ACC112 (cell line): ENCODE data around the gene CYGB.
"Not testable (repeated sequence)": the region's sequence is repeated elsewhere in the genome, so short reads cannot be mapped to it uniquely, and the experiment has no call there.

Source experiments
- H2AFZ ChIP-seq: fragments of 200-600 bp; sonication (generic); one replicate; pipeline ENCODE4 v1.6.0; 2017; ENCODE audit warnings: antibody characterized with exemption, low read length; ENCODE audit not compliant: unreplicated experiment
- H3K27ac ChIP-seq: fragments of 200-600 bp; sonication (generic); 2 replicates; pipeline ENCODE4 v1.5.1; 2014; ENCODE audit warnings: low read depth, mild to moderate bottlenecking, antibody characterized with exemption, low read length, moderate library complexity
- H3K27me3 ChIP-seq: fragments of 200-600 bp; sonication (generic); 2 replicates; pipeline ENCODE4 v1.6.1; 2014; ENCODE audit warnings: mild to moderate bottlenecking, antibody characterized with exemption, low read length, moderate library complexity, mixed read lengths; ENCODE audit not compliant: insufficient read depth
- H3K36me3 ChIP-seq: fragments of 200-600 bp; sonication (generic); 2 replicates; pipeline ENCODE4 v1.6.1; 2016; ENCODE audit warnings: mild to moderate bottlenecking, antibody characterized with exemption, low read length, moderate library complexity, mixed read lengths; ENCODE audit not compliant: insufficient read depth
- H3K4me1 ChIP-seq: fragments of 200-600 bp; sonication (generic); one replicate; pipeline ENCODE4 v1.6.1; 2016; ENCODE audit warnings: low read length, mixed read lengths; ENCODE audit not compliant: insufficient read depth, unreplicated experiment, control insufficient read depth
- H3K4me3 ChIP-seq: fragments of 200-600 bp; sonication (generic); 2 replicates; pipeline ENCODE4 v1.5.1; 2014; ENCODE audit warnings: mild to moderate bottlenecking, low read depth, low read length
- H3K79me2 ChIP-seq: fragments of 200-600 bp; sonication (generic); one replicate; pipeline ENCODE4 v1.6.0; 2016; ENCODE audit warnings: low read length; ENCODE audit not compliant: control insufficient read depth, unreplicated experiment, insufficient read depth

CYGB gene

GRCh38 chr17:76560036-76560876 lies 22.7 kb upstream of the CYGB start:
- H3K4me1 ChIP-seq, result peaks cover 49% of the 10 kb centered on the region
- peaks cover 50% of the 10 kb centered on the region for H3K79me2 ChIP-seq
- H3K27me3 ChIP-seq, result no peaks in the 10 kb centered on the region
- H3K36me3 ChIP-seq, result peaks cover 17% of the 10 kb centered on the region; the same call in 1 of the 2 replicates
- H3K4me3 ChIP-seq, result peak overlapping the region; percentile 99
- H3K27ac ChIP-seq, result peak overlapping the region; percentile 64
- H2AFZ ChIP-seq, result no peak overlapping the region

GRCh38 chr17:76559460-76559859 lies 22.0 kb upstream of the CYGB start:
- H3K4me3 ChIP-seq, result peak overlapping the region; percentile 99
- peaks cover 49% of the 10 kb centered on the region for H3K4me1 ChIP-seq
- H3K79me2 ChIP-seq, result peaks cover 50% of the 10 kb centered on the region
- H3K27me3 ChIP-seq, H2AFZ ChIP-seq: not testable (repeated sequence)
- peaks cover 14% of the 10 kb centered on the region; the same call in 1 of the 2 replicates for H3K36me3 ChIP-seq
- H3K27ac ChIP-seq, result peak overlapping the region; percentile 68; the same call in 1 of the 2 replicates

DNA sequence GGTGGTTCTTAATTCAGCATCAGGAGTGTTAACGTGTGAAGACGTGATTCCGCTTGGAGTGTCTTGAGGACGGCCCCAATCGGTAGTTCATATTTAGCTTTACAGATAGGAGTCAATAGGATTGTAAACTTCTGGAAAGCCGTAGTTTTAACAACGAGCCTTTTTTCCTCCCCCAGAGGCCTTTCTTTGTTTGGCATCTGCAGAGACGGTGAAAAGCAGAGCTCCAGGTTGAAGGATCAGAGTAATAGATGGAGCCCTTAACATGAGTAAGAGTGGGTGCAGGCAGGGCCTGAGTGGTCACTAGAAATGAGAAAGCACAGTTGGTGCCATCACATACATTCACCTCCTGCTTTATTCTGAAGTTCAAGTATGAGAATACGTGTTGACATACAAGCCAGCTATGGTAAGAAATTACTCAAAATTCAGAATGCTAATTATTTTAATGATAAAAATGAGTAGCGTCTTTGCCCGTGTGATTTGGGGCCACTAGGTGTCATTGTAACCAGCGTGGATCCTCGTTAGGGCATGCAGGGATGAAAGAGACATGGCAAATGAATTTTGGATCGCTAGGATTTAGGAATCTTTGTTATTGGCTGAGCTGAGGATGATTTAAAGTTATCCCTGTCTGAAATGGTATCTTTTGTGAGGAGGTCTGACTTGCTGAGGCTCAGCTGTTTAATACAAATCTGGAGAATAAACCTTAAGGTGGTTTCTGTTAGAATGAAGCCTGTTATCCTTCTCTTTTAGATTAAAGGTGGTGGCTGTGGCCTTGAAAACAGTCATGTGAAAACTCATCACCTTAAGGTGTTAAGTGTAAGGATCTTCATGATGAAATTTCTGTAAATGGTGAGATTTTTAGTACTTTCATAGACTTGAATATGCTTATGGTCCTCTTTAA lies 20.9 kb upstream of the CYGB start:
- peaks cover 14% of the 10 kb centered on the region; the same call in 1 of the 2 replicates for H3K36me3 ChIP-seq
- H2AFZ ChIP-seq, result no peak overlapping the region
- H3K27me3 ChIP-seq, result no peaks in the 10 kb centered on the region
- H3K4me3 ChIP-seq, result peak overlapping the region; percentile 99
- H3K4me1 ChIP-seq, result peaks cover 49% of the 10 kb centered on the region
- H3K79me2 ChIP-seq, result peaks cover 50% of the 10 kb centered on the region
- H3K27ac ChIP-seq, result peak overlapping the region; percentile 68

DNA sequence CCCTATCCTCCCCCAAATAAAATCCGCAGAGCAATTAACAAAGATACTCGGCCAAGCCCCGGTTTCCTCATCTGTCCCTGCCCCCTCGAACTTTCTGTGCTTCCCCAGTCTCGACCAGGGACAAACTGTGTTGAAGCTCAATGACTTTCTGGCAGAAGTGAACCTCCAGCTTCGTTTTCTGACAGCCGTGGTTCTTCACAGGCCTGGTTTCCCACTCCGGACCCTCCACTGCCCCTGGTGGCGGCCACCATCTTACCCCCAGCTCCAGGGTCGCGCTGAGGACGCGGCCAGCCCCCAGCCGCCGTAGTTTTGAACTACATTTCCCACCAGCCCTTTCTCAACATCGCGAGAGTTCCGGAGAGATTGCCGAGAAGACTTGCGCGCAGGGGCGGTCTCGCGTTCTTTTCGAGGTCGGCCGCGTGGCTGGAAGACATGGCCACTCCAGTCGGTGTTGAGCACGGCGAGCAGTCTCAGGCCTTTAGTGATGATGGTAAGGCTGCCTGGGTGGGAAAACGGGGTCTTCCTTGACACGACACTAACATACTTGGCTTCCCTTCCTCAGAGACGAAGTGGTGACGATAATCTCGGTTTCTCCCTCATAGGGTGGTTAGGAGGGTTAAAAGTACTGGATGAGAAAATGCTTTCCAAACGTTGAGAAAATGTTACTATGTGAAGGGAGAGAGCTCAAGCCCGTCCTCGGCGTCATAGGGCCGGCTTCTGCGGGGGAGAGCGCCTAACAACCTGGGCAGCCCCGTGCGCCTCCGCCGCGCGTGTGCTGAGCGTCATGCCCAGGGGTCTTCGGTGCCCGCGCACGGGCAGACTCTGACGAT lies 20.1 kb upstream of the CYGB start:
- Histone ChIP-seq H3K79me2 (peaks cover 50% of the 10 kb centered on the region), H3K4me1 (peaks cover 42% of the 10 kb centered on the region), H3K27ac (peak overlapping the region; percentile 68), H3K4me3 (peak overlapping the region; percentile 99), H2AFZ (peak overlapping the region; percentile 55), H3K36me3 (peaks cover 14% of the 10 kb centered on the region; the same call in 1 of the 2 replicates), H3K27me3 (no peaks in the 10 kb centered on the region)

DNA sequence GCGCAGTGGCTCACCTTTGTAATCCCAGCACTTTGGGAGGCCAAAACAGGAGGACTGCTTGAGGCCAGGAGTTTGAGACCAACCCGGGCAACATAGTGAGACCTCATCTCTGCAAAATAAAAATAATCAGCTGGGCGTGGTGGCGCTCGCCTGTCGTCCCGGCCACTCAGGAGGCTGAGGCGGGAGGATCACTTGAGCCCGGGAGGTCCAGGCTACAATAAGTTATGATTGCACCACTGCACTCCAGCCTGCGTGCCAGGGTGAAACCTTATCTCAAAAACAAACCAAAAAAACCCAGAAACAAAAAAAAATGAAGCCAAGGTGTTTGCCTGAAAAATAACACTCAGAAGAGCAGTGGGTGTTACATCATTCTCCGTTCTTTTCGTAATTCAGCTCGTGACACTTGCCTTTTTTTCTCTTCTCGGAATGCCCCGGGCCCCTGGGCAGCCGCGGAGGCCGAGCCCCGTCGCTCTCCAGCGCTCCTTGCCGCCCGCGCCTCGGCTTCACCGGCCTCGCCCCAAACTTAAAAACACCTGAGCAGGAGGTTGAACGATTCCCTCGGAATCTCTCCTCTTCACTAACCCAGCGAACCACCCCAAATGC lies 19.4 kb upstream of the CYGB start:
- Histone ChIP-seq H3K36me3 (peaks cover 13% of the 10 kb centered on the region; the same call in 1 of the 2 replicates), H3K4me1 (peaks cover 34% of the 10 kb centered on the region), H3K27ac (peak overlapping the region; percentile 68), H2AFZ (peak overlapping the region; percentile 55), H3K79me2 (peaks cover 48% of the 10 kb centered on the region), H3K27me3 (no peaks in the 10 kb centered on the region), H3K4me3 (peak overlapping the region; percentile 99)

DNA sequence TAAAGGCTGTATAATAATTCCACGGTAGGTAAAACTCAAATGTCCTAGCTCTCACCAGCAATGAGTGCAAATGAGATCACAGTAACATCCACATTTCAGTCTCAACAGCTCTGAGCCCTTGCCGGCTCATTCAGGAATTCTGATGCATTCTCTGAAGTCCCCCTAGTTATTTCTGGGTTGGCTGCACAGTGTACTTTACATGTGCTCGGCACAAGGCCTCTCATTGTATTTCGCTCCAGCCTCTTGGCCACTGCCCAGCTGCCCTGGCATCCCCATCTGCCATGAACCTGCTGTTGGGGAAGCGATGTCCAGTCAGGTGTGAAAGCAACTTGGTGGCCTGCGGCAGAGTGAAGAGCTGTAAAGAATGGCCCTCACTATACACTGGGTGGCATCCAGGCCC lies 16.6 kb upstream of the CYGB start:
- Histone ChIP-seq H3K27me3 (no peaks in the 10 kb centered on the region), H3K4me1 (peaks cover 19% of the 10 kb centered on the region), H3K36me3 (0 out of 2 replicates have a peak, but pooled peaks cover 4% of the 10 kb centered on the region), H3K4me3 (no peak overlapping the region), H3K27ac (no peak overlapping the region), H3K79me2 (peaks cover 20% of the 10 kb centered on the region), H2AFZ (no peak overlapping the region)

GRCh38 chr17:76553178-76553908 lies 15.8 kb upstream of the CYGB start:
- no peak overlapping the region for H2AFZ ChIP-seq
- H3K36me3 ChIP-seq, result no peaks in the 10 kb centered on the region
- no peaks in the 10 kb centered on the region for H3K27me3 ChIP-seq
- no peak overlapping the region for H3K27ac ChIP-seq
- H3K4me3 ChIP-seq, result no peak overlapping the region
- peaks cover 12% of the 10 kb centered on the region for H3K79me2 ChIP-seq
- H3K4me1 ChIP-seq, result peaks cover 17% of the 10 kb centered on the region

DNA sequence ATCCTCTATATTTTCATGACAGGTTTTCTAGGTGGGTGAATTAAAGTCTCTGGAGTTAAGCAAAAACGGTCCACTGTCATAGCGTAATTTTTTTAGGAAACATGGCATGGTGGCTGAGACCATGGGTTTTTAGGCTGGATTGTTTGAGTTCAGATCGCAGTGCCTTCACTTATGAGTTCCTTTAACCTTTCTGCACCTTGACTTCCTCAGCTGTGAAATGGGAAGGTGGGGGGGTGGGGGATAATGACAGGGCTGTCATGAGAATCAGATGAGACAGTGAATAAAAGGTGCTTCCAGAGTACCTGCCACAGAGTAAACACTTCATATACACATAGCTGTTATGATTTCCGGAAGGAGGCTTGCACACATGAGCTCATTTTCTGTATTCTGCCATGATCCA lies 14.2 kb upstream of the CYGB start:
- Histone ChIP-seq H3K4me1 (peaks cover 31% of the 10 kb centered on the region), H3K4me3 (no peak overlapping the region), H3K27ac (peak overlapping the region; percentile 42), H3K27me3 (no peaks in the 10 kb centered on the region), H3K79me2 (peaks cover 4% of the 10 kb centered on the region), H3K36me3 (no peaks in the 10 kb centered on the region), H2AFZ (no peak overlapping the region)

DNA sequence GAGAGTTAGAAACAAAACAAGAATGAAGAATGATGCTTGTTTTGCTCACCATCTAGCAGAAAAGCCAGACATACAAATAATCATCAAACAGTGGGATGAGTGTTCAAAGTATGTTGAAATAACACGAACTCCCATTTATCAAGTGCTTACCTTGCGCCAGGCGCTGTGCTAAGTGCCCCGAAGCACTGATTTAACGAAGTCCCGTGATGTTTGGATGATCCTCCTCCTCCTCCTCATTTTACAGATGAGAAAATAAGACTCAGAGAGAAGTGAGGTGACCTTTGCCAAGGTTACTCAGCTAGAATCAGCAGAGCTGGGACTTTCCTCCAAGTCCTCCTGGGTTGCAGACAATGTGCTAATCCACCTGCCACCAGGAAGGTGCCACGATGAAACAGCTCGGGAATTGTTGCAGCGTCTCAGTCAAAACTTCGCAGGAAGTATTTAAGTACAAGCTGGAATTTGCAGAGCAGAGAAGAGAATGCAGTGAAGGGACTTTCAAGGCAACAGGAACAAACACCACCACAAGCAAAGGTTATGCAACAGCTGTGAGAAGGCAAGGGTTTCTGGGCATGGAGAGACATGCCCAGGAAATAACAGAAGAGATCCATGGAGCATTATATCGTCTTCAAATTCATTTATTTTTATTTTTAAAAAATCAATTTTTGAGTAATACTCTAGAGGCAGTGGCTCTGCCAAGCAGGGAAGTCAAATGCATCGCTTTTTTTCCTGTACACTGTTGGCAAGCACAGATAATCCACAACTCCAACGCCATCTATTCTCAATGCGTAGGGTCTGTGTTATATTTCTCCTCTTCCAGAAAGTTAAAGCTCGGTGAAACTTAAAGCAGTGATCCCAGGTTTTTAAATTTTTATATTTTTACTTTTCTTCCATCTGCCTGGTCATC lies 13.5 kb upstream of the CYGB start:
- Histone ChIP-seq H2AFZ (no peak overlapping the region), H3K36me3 (no peaks in the 10 kb centered on the region), H3K4me3 (no peak overlapping the region), H3K27ac (peak overlapping the region; percentile 42), H3K4me1 (peaks cover 35% of the 10 kb centered on the region), H3K79me2 (no peaks in the 10 kb centered on the region), H3K27me3 (no peaks in the 10 kb centered on the region)
